GM18511 (cell line): ENCODE data around the gene ICA1L.
"Not testable (repeated sequence)": the region's sequence is repeated elsewhere in the genome, so short reads cannot be mapped to it uniquely, and the experiment has no call there.

Experiments
- ATAC-seq: cut with Tn5 transposase; IDR thresholded peaks from one replicate; pipeline ENCODE4 v1.9.1; 2021; ENCODE audit warnings: mild to moderate bottlenecking, moderate library complexity; ENCODE audit not compliant: unreplicated experiment

The ICA1L gene

GRCh38 chr2:202871300-202872141 is at the start of gene ICA1L:
TSS of gene ICA1L (minus strand) at chr2:202871766. CDS start at chr2:202829009, 42,757 bp downstream.
- ATAC-seq, result peak; percentile 56

DNA sequence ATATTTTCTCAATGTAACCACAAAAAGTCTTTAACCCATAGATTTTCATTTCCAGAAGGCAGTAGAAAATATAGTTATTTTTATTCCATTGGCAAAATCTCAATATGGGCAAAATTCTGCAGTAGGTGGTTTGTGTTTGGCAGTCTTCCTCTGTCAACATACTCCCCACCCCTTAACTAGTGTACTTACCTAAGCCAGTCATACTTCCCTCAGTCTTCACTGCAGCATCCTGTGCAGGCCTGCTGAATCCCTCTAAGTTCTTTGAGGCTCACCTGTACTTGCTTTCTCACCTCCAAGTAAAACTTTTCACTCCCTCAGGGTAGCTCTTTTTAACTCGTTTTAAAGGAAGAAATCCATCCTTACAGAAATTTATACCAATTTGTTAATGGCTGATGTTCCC is 47.3 kb upstream of the ICA1L start:
- no peak for ATAC-seq

DNA sequence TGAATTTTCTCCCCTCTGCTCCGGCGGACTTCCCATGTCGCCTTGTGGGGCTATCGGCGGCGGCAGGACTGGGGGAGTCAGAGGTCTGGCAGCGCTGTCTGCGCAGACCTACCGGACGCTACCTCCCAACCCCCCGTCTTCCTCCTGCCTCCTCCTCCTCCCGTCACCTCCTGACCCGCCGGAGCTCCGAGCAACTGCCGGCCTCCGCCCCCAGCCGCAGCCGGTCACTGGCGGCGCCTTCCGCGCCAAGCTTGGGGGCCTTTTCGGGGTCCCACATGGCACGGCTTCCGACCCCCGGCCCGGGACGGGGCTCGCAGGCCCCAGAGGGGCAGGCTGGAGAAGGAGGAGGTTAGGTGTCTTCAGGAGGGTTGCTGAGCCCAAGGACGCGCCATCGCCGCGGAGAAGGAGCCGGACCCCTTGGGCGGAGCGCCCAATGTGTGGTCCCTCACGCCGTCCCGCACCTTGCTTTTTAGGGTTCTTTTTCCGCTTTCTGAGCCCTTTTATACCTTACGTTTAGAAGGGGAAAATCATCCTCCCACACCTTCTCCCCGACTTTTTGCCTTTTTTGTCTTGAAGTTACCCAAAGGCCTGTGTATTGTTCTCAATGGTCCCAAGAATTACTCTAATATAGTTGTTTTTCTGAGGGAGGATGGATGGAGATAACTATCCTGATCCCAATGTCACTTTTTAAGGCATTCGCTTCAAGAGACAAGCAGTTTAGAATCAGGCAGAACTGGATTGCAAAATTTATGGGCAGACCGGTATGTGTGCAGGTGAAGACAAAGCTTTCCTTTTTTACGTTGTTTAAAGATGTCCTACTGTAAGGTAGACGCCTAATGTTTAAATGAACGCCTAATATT is 41.0 kb upstream of the ICA1L start:
- ATAC-seq, result peak; percentile 66

DNA sequence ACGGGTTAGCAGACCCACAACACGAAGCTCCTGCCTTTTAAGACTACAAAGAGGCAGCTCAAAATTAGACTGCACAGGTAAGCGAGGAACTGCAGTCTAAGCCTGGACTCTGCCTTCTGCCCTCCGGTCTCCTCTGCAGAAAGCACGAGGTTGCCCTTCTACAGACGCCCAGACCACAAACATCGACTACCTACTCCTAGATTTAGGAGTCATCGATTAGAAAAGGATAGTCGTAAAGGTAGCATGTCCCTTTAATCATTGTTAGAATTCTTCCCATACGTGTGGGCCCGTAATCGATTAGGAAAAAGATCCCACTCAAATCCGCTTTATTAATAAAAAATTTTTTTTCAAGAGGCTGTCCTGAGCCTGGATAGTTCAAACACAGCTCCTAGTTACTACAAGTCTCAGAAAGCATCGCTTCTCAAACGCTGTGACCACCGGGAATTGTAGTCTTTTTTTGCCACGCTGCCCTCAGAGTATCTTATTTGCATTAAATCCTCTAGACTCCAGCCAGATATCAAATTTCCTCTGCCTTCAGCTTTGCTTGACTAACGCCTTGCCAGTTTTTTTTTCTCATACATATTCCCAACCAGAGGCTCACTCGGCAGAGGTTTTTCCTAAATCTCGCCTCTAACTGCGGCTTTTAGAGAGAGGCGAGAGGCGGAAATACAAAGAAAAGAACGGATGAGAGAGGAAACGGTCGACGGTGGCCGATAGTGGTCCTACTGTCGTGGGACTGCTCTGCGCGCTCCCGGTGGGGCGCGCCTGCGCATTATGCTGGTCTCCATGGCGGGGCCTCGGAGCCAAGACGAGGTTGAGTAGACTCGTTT is 40.2 kb upstream of the ICA1L start, which contains the start of the genes CARF and WDR12:
Gene CARF, plus strand, starts transcription at position 764 of the 830 bp plus-strand sequence. CDS start 29,628 bp downstream, outside the sequence.
Gene WDR12, minus strand, starts transcription at position 162 of the 830 bp plus-strand sequence. CDS start 197 bp downstream, outside the sequence.
- peak; percentile 79 for ATAC-seq

GRCh38 chr2:202911203-202911511 is 39.6 kb upstream of the ICA1L start:
- peak; percentile 17 for ATAC-seq

DNA sequence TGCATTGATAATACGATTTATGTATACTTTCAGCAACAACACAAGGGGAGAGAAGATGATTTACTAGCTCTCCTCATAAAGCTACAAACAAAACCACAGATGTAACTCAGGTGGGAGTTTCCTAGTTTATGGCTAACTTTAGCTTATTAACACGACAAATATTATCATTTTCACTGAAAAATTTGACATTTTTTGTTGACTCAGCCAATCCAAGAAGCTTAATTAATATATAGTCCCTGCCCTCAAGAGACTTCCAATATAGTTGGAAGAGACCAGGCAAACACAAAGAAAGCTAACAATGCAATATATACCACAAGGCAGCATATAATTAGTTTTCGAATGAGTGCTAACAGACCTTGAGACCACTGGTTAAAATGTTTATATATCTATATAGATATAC is 39.1 kb upstream of the ICA1L start:
- no peak for ATAC-seq

GRCh38 chr2:202910250-202910649 is 38.7 kb upstream of the ICA1L start:
- ATAC-seq, result not testable (repeated sequence)

GRCh38 chr2:202909394-202910192 is 38.0 kb upstream of the ICA1L start:
- no peak for ATAC-seq

DNA sequence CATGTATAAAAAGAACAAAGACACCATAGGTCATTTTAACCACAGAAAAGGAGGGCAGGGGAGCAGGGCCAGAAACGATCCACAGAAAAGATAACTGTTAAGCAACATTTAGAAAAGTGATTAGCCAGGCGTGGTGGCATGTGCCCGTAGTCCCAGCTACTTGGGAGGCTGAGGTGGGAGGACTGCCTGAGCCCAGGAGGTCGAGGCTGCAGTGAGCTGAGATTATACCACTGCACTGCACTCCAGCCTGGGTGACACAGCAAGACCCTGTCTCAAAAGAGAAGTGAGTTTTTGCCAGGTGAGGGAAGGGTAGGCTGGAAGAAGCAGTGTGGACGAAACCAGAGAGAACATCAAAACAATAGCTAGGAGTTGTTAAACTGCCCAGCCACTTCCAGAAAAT is 36.6 kb upstream of the ICA1L start:
- no peak for ATAC-seq

DNA sequence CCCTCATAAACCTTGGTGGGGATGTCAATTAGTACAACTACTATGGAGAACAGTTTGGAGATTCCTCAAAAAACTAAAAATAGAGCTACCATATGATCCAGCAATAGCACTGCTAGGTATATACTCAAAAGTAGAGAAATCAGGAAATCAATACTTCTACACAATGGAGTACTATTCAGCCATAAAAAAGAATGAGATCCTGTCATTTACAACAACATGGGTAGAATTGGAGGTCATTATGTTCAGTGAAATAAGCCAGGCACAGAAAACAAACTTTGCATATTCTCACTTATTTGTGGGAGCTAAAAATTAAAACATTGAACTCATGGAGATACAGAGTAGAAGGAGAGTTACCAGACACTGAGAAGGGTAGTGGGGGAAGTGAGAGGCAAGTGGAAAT is 33.9 kb upstream of the ICA1L start:
- ATAC-seq, result not testable (repeated sequence)

DNA sequence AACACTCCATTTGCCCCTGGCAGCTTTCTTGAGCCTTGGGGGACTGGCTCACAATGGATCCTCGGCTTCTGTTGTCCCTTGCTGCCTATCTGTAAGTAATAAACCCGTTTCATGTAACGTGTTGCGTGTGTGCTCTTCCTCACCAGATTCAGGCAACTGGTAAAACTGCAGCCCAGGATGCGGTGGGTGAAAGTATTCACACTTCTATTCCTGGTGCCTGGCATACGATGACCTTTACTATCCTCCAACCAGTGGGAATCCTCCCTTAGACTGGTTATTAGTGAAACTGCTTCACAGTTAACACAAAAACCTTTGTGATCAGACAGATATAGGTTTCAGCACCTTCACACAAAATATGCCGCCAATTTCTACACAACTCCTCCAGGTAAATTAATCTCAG is 13.6 kb upstream of the ICA1L start:
- no peak for ATAC-seq

GRCh38 chr2:202883987-202884675 is 12.6 kb upstream of the ICA1L start:
- no peak for ATAC-seq

- ATAC-seq, result no peak
Observed at GRCh38 chr2:202881570-202881969, 10.0 kb upstream of the ICA1L start.

- ATAC-seq, result no peak
Observed at GRCh38 chr2:202877699-202878098, 6.1 kb upstream of the ICA1L start.

- peak; percentile 83 for ATAC-seq
Observed at GRCh38 chr2:202870431-202871299, 901 bp downstream of the ICA1L start.

- ATAC-seq, result no peak
Observed at GRCh38 chr2:202861987-202862386, 9.6 kb downstream of the ICA1L start.

DNA sequence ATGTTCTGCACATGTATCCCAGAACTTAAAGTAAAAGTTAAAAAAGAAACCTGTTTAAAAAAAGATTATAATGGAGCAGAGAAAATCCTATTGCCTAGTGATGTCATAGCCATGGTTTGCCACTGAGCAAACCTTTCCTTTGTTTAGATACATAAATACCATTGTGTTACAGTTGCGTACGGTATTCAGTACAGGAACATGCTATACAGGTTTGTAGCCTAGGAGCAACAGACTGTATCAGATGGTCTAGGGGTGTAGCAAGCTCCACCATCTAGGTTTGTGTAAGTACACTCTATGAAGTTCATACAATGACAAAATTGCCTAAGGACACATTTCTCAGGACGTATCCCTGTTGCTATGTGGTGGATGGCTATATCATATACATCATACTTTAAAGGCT is 13.0 kb downstream of the ICA1L start:
- ATAC-seq, result no peak

- not testable (repeated sequence) for ATAC-seq
Observed at GRCh38 chr2:202849343-202849742, 22.2 kb downstream of the ICA1L start.
